ENCODE measurements around the gene COA1. TPM values are rescaled to one million over a fixed set of nuclear protein-coding genes. Genes with fewer than 3 reads are reported as not detected.

Gene COA1
- polyA plus RNA-seq, 2 of the 4 experiments (the other 2 are of a cell fraction), result 57.5 to 91.4 TPM

GRCh38 chr7:43764807-43765491 is 35.6 kb upstream of the COA1 start (continued):
- TF ChIP-seq FOSL2 (IDR thresholded peaks at IDR 0.05), result peak; percentile 81
- TF ChIP-seq FOSL2 (CRISPR knock-in tag; IDR thresholded peaks at IDR 0.05), result peak; percentile 92
- no peak for TF ChIP-seq KDM5A (IDR thresholded peaks at IDR 0.05)
- peak; percentile 17; the same call in 1 of the 2 replicates for TF ChIP-seq MAX (IDR thresholded peaks at IDR 0.05)
- TF ChIP-seq HOXB13 (CRISPR knock-in tag; IDR thresholded peaks at IDR 0.05; ENCODE audit: low read depth), result no peak
- TF ChIP-seq BCL3 (IDR thresholded peaks at IDR 0.05), result 0 out of 3 replicates have a peak, but pooled peaks have one; percentile 60
- no peak for TF ChIP-seq ZSCAN20 (CRISPR knock-in tag; IDR thresholded peaks at IDR 0.05)
- no peak for TF ChIP-seq NPAS2 (CRISPR knock-in tag; IDR thresholded peaks at IDR 0.05; ENCODE audit: borderline replicate concordance)
- no peak for TF ChIP-seq CBX8 (IDR thresholded peaks at IDR 0.05)
- peak; percentile 85 for TF ChIP-seq JUNB (IDR thresholded peaks at IDR 0.05)
- TF ChIP-seq HOXB5 (CRISPR knock-in tag; IDR thresholded peaks at IDR 0.05), result no peak
- no peak for TF ChIP-seq PHF8 (IDR thresholded peaks at IDR 0.05; ENCODE audit: borderline replicate concordance, low read depth)
- TF ChIP-seq CHD4 (IDR thresholded peaks at IDR 0.05; ENCODE audit: borderline replicate concordance), result no peak
- no peak for TF ChIP-seq RFX5 (IDR thresholded peaks at IDR 0.05)
- no peak for TF ChIP-seq CHD2 (IDR thresholded peaks at IDR 0.05; ENCODE audit: low read length, partially characterized antibody)
- TF ChIP-seq POLR2A (IDR thresholded peaks at IDR 0.05; ENCODE audit: low read length), result no peak
- no peak for TF ChIP-seq TP53 (CRISPR knock-in tag; IDR thresholded peaks at IDR 0.05)
- no peak for TF ChIP-seq ZFP36 (IDR thresholded peaks at IDR 0.05; ENCODE audit: borderline replicate concordance, partially characterized antibody)
- no peak for TF ChIP-seq FOXS1 (CRISPR knock-in tag; IDR thresholded peaks at IDR 0.05)
- TF ChIP-seq KDM1A (IDR thresholded peaks at IDR 0.05; ENCODE audit: low read depth), result no peak
- peak; percentile 75 to 92; a peak in 3 of 5 replicates for TF ChIP-seq JUN (IDR thresholded peaks at IDR 0.05)
- TF ChIP-seq EHF (CRISPR knock-in tag; IDR thresholded peaks at IDR 0.05), result no peak
- TF ChIP-seq EP300 (IDR thresholded peaks at IDR 0.05), result peak in 1 of 2 experiments; percentile 66; a peak in 1 of 5 replicates
- TF ChIP-seq HOXA7 (CRISPR knock-in tag; IDR thresholded peaks at IDR 0.05), result no peak
- peak; percentile 74 for TF ChIP-seq HES2 (IDR thresholded peaks at IDR 0.05)
- TF ChIP-seq CBX2 (IDR thresholded peaks at IDR 0.05; ENCODE audit: borderline replicate concordance, low read depth), result no peak
- no peak for TF ChIP-seq MYC (IDR thresholded peaks at IDR 0.05; ENCODE audit: borderline replicate concordance, low read length)
- TF ChIP-seq ESRRA (IDR thresholded peaks at IDR 0.05; ENCODE audit: borderline replicate concordance, low read length), result no peak
- no peak for TF ChIP-seq NFE2L2 (conservative IDR thresholded peaks at IDR 0.05; ENCODE audit: low read length)

- CTCF ChIA-PET, result interaction anchor here (0.5 to 7.5 kb wide), 4 partner anchors 34 to 74 kb away, joined by 3 to 42 read pairs (median 6); partner anchors contain the start of gene COA1
- peak overlapping the region; percentile 16; the same call in 2 of the 3 replicates for H3K4me3 ChIP-seq
These were observed 34.9 kb upstream of the COA1 start for GRCh38 chr7:43764039-43764761.

More at GRCh38 chr7:43764039-43764761, 34.9 kb upstream of the COA1 start:
- FAIRE-seq (no peak), DNase-seq (ENCODE audit: low read depth in 1 of 2, low spot score in 1 of 2) (peak in 1 of 2 experiments; percentile 42), ATAC-seq (peak; percentile 71 to 76)
- H3K4me1 ChIP-seq, result peaks cover 71% of the 10 kb centered on the region
- WGBS (ENCODE audit: missing lambda C conversion rate), result 8% methylated on average over 9 of the region's 9 CpGs
- POLR2A ChIA-PET, result interaction anchor here (0.7 to 1.3 kb wide), 5 partner anchors 14 to 181 kb away, joined by 3 to 6 read pairs (median 3); partner anchors contain the start of genes COA1, STK17A and UBE2D4
- H3K4me2 ChIP-seq, result peak overlapping the region; percentile 86
- no peaks in the 10 kb centered on the region for H3K9me3 ChIP-seq
- peak overlapping the region; percentile 75 to 84 for H3K27ac ChIP-seq
- no peak for TF ChIP-seq MAZ (IDR thresholded peaks at IDR 0.05; ENCODE audit: borderline replicate concordance, low read depth, low read length)
- no peak for TF ChIP-seq HOXB13 (CRISPR knock-in tag; IDR thresholded peaks at IDR 0.05; ENCODE audit: low read depth)
- TF ChIP-seq MAFK (IDR thresholded peaks at IDR 0.05; ENCODE audit: partially characterized antibody), result no peak
- TF ChIP-seq SMC3 (IDR thresholded peaks at IDR 0.05), result no peak
- no peak for TF ChIP-seq PHF8 (IDR thresholded peaks at IDR 0.05; ENCODE audit: borderline replicate concordance, low read depth)
- TF ChIP-seq HDAC2 (IDR thresholded peaks at IDR 0.05), result no peak
- no peak for TF ChIP-seq BCL3 (IDR thresholded peaks at IDR 0.05)
- no peak for TF ChIP-seq NFE2L2 (conservative IDR thresholded peaks at IDR 0.05; ENCODE audit: low read length)
- TF ChIP-seq HEYL (CRISPR knock-in tag; IDR thresholded peaks at IDR 0.05), result no peak
- no peak for TF ChIP-seq NPAS2 (CRISPR knock-in tag; IDR thresholded peaks at IDR 0.05; ENCODE audit: borderline replicate concordance)
- no peak for TF ChIP-seq ZSCAN20 (CRISPR knock-in tag; IDR thresholded peaks at IDR 0.05)
- no peak for TF ChIP-seq RCOR1 (IDR thresholded peaks at IDR 0.05; ENCODE audit: low read depth, low read length)
- TF ChIP-seq ESRRA (IDR thresholded peaks at IDR 0.05; ENCODE audit: borderline replicate concordance, low read length), result no peak

Measured in A549 (cell line).